HepG2 (cell line): ENCODE data around the gene DNAJB11. TPM values are rescaled to one million over a fixed set of nuclear protein-coding genes. Genes with fewer than 3 reads are reported as not detected.
A peak's percentile ranks its signal among the peaks of the same experiment; 100 is the strongest.

Experiments used
- ARNTL ChIP-seq: sonication (generic); formaldehyde crosslinking; IDR thresholded peaks from 2 replicates; pipeline ENCODE4 v1.4.0; 2020; ENCODE audit warnings: mild to moderate bottlenecking, missing genetic modification reagents
- DNMT1 ChIP-seq: sonication (generic); formaldehyde crosslinking; IDR thresholded peaks from 2 replicates; pipeline ENCODE4 v1.5.1; 2020; ENCODE audit warnings: mild to moderate bottlenecking, missing genetic modification reagents
- GABPB1 ChIP-seq: IDR thresholded peaks from 2 replicates; pipeline ENCODE4 v1.6.1; 2016; ENCODE audit warnings: mild to moderate bottlenecking, missing genetic modification reagents, moderate library complexity, missing compliant biosample characterization
- HDAC2 ChIP-seq: sonication (generic); formaldehyde crosslinking; IDR thresholded peaks from 2 replicates; pipeline ENCODE4 v1.4.0; 2020; ENCODE audit warnings: missing genetic modification reagents
- KDM2A ChIP-seq: sonication (generic); formaldehyde crosslinking; IDR thresholded peaks from 2 replicates; pipeline ENCODE4 v1.4.0; 2020; ENCODE audit warnings: low read depth, missing genetic modification reagents, borderline replicate concordance
- MYC ChIP-seq: sonication (generic); formaldehyde crosslinking; IDR thresholded peaks from 2 replicates; pipeline ENCODE4 v1.9.0; 2021; ENCODE audit warnings: missing genetic modification reagents, borderline replicate concordance
- NR1H2 ChIP-seq: sonication (generic); formaldehyde crosslinking; IDR thresholded peaks from 2 replicates; pipeline ENCODE4 v1.8.1; 2022; ENCODE audit warnings: low read depth, missing genetic modification reagents, borderline replicate concordance
- PHF8 ChIP-seq: sonication (generic); formaldehyde crosslinking; IDR thresholded peaks from 2 replicates; pipeline ENCODE4 v1.5.0; 2020; ENCODE audit warnings: missing genetic modification reagents
- SOX6 ChIP-seq, 2 experiments: fragments of 450-650 bp in 1 of 2; sonication (generic) in 1 of 2; formaldehyde crosslinking in 1 of 2; IDR thresholded peaks; 2 replicates each; pipeline versions ENCODE4 v1.4.0 to v1.6.1; 2017 to 2020; ENCODE audit warnings: antibody characterized with exemption in 1 of 2, mild to moderate bottlenecking in 1 of 2, missing genetic modification reagents in 1 of 2
- SPEN ChIP-seq: sonication (generic); formaldehyde crosslinking; IDR thresholded peaks from 2 replicates; pipeline ENCODE4 v1.5.1; 2020; ENCODE audit warnings: low read depth, mild to moderate bottlenecking, missing genetic modification reagents
- TOPORS ChIP-seq: sonication (generic); formaldehyde crosslinking; IDR thresholded peaks from 2 replicates; pipeline ENCODE4 v1.8.0; 2023; ENCODE audit warnings: mild to moderate bottlenecking, missing genetic modification reagents
- U2AF2 ChIP-seq: fragments of 200-400 bp; formaldehyde crosslinking; IDR thresholded peaks from 2 replicates; pipeline ENCODE4 v1.6.1; 2017; ENCODE audit warnings: low read depth, mild to moderate bottlenecking, low read length
- ZFP1 ChIP-seq: IDR thresholded peaks from 2 replicates; pipeline ENCODE4 v1.6.1; 2016
- ZNF329 ChIP-seq: sonication (generic); formaldehyde crosslinking; IDR thresholded peaks from 2 replicates; pipeline ENCODE4 v1.9.0; 2021; ENCODE audit warnings: low read depth, mild to moderate bottlenecking, missing genetic modification reagents
- ZNF510 ChIP-seq: sonication (generic); formaldehyde crosslinking; IDR thresholded peaks from 2 replicates; pipeline ENCODE4 v1.4.0; 2020; ENCODE audit warnings: low read depth, mild to moderate bottlenecking, missing genetic modification reagents
- ZNF572 ChIP-seq: sonication (generic); formaldehyde crosslinking; IDR thresholded peaks from 2 replicates; pipeline ENCODE4 v1.5.1; 2020; ENCODE audit warnings: mild to moderate bottlenecking, missing genetic modification reagents
- polyA plus RNA-seq, 8 experiments: library from polyadenylated mRNA; depleted of rRNA in 3 of 8; stranded (reverse) in 7 of 8; unstranded in 1 of 8; fragments of >200 nt; fragmentation: Illumina TruSeq in 4 of 8; extraction: Trizol in 4 of 8; gene quantifications; 2 replicates each; pipeline versions ENCODE4 v1.2.1 to v1.2.3, GENCODE V29; 2011 to 2016; ENCODE audit warnings: low read depth in 4 of 8, missing spikeins in 1 of 8, mixed read lengths in 1 of 8; ENCODE audit not compliant: insufficient read depth in 1 of 8
- total RNA-seq, 5 experiments: library from RNA; depleted of rRNA; stranded (reverse); fragments of >200 nt; fragmentation: Illumina TruSeq; extraction: Trizol; gene quantifications; 2 replicates each; pipeline ENCODE4 v1.2.3, GENCODE V29; 2016; ENCODE audit warnings: low read depth in 1 of 5
- TF ChIP-seq, protein P1 (sequence below): sonication (generic); formaldehyde crosslinking; IDR thresholded peaks from 2 replicates; pipeline ENCODE4 v1.5.1; 2020; ENCODE audit warnings: missing genetic modification reagents, mild to moderate bottlenecking, borderline replicate concordance
- TF ChIP-seq, protein P2 (sequence below): IDR thresholded peaks from 2 replicates; pipeline ENCODE4 v1.6.1; 2016; ENCODE audit warnings: mild to moderate bottlenecking
- TF ChIP-seq, protein P3 (sequence below): IDR thresholded peaks from 2 replicates; pipeline ENCODE4 v1.6.1; 2016; ENCODE audit warnings: low read depth, missing genetic modification reagents, missing compliant biosample characterization

Gene DNAJB11
- total and polyA plus RNA-seq, 2 of the 13 experiments (the other 11 are each of a cell fraction or from before 2014, with no cell fraction given) = 41.0 to 132 TPM

DNA sequence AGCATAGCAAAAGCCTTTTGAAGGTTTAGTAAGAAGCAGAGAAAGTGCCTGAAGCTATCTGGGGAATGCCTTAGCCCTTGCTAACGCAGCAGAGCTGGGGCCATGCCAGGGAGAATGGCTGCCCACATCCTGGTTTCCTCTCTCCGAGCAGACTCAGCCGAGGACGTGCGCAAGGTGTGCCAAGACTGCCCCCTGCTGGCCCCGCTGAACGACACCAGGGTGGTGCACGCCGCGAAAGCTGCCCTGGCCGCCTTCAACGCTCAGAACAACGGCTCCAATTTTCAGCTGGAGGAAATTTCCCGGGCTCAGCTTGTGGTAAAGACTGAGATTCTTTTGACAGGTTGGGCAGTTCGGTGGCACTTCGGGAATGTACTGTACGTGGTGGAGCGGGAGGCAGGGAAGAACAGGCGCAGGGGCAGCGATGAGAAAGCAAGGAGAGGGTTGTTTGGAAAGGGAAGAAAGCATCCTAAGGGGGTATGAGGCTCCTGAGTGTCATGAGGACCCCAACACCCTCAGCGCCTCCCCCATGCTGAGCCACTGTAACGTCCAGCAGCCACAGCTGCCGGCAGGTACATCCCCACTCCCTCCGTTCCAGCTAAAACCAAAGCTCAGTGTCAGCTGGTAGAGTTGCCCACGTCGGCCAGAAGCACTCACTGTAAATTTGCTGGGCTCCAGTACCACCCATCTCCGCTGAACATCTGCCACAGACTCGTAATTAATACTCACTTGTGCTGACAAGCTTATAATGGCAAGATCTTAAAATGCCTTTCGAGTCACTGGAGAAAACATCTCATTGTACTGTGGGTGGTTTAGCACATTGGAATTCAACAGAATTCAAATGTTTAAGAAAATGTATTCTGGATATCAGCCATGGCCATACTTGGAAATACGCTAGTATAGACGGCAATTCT is 46.8 kb downstream of the DNAJB11 start (continued):
- peak; percentile 74 for TF ChIP-seq TOPORS (CRISPR knock-in tag)
- peak; percentile 57; the same call in 1 of the 2 replicates for TF ChIP-seq GABPB1
- peak; percentile 28; the same call in 1 of the 2 replicates for TF ChIP-seq MYC
- TF ChIP-seq ZNF329 (CRISPR knock-in tag) = 0 out of 2 replicates have a peak, but pooled peaks have one; percentile 61
- no peak for TF ChIP-seq ZNF510 (CRISPR knock-in tag)
- TF ChIP-seq ZFP1 (CRISPR knock-in tag) = 0 out of 2 replicates have a peak, but pooled peaks have one; percentile 8
- no peak for TF ChIP-seq ARNTL (CRISPR knock-in tag)
- TF ChIP-seq, protein P1, sequence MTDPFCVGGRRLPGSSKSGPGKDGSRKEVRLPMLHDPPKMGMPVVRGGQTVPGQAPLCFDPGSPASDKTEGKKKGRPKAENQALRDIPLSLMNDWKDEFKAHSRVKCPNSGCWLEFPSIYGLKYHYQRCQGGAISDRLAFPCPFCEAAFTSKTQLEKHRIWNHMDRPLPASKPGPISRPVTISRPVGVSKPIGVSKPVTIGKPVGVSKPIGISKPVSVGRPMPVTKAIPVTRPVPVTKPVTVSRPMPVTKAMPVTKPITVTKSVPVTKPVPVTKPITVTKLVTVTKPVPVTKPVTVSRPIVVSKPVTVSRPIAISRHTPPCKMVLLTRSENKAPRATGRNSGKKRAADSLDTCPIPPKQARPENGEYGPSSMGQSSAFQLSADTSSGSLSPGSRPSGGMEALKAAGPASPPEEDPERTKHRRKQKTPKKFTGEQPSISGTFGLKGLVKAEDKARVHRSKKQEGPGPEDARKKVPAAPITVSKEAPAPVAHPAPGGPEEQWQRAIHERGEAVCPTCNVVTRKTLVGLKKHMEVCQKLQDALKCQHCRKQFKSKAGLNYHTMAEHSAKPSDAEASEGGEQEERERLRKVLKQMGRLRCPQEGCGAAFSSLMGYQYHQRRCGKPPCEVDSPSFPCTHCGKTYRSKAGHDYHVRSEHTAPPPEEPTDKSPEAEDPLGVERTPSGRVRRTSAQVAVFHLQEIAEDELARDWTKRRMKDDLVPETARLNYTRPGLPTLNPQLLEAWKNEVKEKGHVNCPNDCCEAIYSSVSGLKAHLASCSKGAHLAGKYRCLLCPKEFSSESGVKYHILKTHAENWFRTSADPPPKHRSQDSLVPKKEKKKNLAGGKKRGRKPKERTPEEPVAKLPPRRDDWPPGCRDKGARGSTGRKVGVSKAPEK (CRISPR knock-in tag) = peak; percentile 82; the same call in 1 of the 2 replicates
- TF ChIP-seq PHF8 (CRISPR knock-in tag) = 0 out of 2 replicates have a peak, but pooled peaks have one; percentile 30
- TF ChIP-seq U2AF2 = 0 out of 2 replicates have a peak, but pooled peaks have one; percentile 30
- TF ChIP-seq, protein P2, sequence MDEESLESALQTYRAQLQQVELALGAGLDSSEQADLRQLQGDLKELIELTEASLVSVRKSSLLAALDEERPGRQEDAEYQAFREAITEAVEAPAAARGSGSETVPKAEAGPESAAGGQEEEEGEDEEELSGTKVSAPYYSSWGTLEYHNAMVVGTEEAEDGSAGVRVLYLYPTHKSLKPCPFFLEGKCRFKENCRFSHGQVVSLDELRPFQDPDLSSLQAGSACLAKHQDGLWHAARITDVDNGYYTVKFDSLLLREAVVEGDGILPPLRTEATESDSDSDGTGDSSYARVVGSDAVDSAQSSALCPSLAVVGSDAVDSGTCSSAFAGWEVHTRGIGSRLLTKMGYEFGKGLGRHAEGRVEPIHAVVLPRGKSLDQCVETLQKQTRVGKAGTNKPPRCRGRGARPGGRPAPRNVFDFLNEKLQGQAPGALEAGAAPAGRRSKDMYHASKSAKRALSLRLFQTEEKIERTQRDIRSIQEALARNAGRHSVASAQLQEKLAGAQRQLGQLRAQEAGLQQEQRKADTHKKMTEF = peak; percentile 39; the same call in 1 of the 2 replicates
- peak; percentile 36; the same call in 1 of the 2 replicates for TF ChIP-seq SPEN (CRISPR knock-in tag)
- no peak for TF ChIP-seq SOX6 (IDR thresholded peaks at IDR 0.05)
- peak; percentile 5; the same call in 1 of the 2 replicates for TF ChIP-seq SOX6 (CRISPR knock-in tag; IDR thresholded peaks at IDR 0.05)
- no peak for TF ChIP-seq NR1H2 (CRISPR knock-in tag)
- TF ChIP-seq KDM2A = peak; percentile 56; the same call in 1 of the 2 replicates
- TF ChIP-seq ZNF572 (CRISPR knock-in tag) = peak; percentile 87; the same call in 1 of the 2 replicates
- TF ChIP-seq HDAC2 = peak; percentile 23
- TF ChIP-seq DNMT1 (CRISPR knock-in tag) = 0 out of 2 replicates have a peak, but pooled peaks have one; percentile 14
- TF ChIP-seq, protein P3, sequence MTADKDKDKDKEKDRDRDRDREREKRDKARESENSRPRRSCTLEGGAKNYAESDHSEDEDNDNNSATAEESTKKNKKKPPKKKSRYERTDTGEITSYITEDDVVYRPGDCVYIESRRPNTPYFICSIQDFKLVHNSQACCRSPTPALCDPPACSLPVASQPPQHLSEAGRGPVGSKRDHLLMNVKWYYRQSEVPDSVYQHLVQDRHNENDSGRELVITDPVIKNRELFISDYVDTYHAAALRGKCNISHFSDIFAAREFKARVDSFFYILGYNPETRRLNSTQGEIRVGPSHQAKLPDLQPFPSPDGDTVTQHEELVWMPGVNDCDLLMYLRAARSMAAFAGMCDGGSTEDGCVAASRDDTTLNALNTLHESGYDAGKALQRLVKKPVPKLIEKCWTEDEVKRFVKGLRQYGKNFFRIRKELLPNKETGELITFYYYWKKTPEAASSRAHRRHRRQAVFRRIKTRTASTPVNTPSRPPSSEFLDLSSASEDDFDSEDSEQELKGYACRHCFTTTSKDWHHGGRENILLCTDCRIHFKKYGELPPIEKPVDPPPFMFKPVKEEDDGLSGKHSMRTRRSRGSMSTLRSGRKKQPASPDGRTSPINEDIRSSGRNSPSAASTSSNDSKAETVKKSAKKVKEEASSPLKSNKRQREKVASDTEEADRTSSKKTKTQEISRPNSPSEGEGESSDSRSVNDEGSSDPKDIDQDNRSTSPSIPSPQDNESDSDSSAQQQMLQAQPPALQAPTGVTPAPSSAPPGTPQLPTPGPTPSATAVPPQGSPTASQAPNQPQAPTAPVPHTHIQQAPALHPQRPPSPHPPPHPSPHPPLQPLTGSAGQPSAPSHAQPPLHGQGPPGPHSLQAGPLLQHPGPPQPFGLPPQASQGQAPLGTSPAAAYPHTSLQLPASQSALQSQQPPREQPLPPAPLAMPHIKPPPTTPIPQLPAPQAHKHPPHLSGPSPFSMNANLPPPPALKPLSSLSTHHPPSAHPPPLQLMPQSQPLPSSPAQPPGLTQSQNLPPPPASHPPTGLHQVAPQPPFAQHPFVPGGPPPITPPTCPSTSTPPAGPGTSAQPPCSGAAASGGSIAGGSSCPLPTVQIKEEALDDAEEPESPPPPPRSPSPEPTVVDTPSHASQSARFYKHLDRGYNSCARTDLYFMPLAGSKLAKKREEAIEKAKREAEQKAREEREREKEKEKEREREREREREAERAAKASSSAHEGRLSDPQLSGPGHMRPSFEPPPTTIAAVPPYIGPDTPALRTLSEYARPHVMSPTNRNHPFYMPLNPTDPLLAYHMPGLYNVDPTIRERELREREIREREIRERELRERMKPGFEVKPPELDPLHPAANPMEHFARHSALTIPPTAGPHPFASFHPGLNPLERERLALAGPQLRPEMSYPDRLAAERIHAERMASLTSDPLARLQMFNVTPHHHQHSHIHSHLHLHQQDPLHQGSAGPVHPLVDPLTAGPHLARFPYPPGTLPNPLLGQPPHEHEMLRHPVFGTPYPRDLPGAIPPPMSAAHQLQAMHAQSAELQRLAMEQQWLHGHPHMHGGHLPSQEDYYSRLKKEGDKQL = no peak
